GM23338 (cell line): ENCODE measurements around the gene CMIP.

ENCODE experiments used
- CREB1 ChIP-seq: fragments of 250-450 bp; sonication (Bioruptor Pico); IDR thresholded peaks from 2 replicates; pipeline ENCODE4 v1.5.0; 2020; ENCODE audit warnings: low read depth, mild to moderate bottlenecking, moderate library complexity
- CTCF ChIP-seq, 2 experiments: fragments of 200-600 bp in 1 of 2; sonication (generic) in 1 of 2; conservative IDR thresholded peaks; 2 replicates each; pipeline versions ENCODE4 v1.5.1 to v1.6.1; 2016 to 2017; ENCODE audit warnings: antibody characterized with exemption in 2 of 2, low read depth in 2 of 2, mild to moderate bottlenecking in 2 of 2, moderate library complexity in 1 of 2
- EZH2 ChIP-seq: fragments of 200-600 bp; sonication (generic); IDR thresholded peaks from one replicate; pipeline ENCODE4 v1.8.0; 2017; ENCODE audit warnings: antibody characterized with exemption, mild to moderate bottlenecking, low read depth; ENCODE audit not compliant: unreplicated experiment
- POLR2AphosphoS5 ChIP-seq: IDR thresholded peaks from 2 replicates; pipeline ENCODE4 v1.6.1; 2016; ENCODE audit warnings: antibody characterized with exemption, low read depth
- REST ChIP-seq: IDR thresholded peaks from one replicate; pipeline ENCODE4 v1.6.1; 2018; ENCODE audit warnings: antibody characterized with exemption; ENCODE audit not compliant: unreplicated experiment

GRCh38 chr16:81536648-81537047 lies 92.0 kb downstream of the CMIP start:
- TF ChIP-seq CTCF (conservative IDR thresholded peaks at IDR 0.05; ENCODE audit: low read depth in 2 of 2): no peak
- TF ChIP-seq EZH2: no peak
- no peak for TF ChIP-seq POLR2AphosphoS5
- TF ChIP-seq CREB1 (CRISPR knock-in tag): no peak
- TF ChIP-seq REST: no peak
